Liver (tissue), 9 donors: ENCODE results near the gene STK32C. TPM values are rescaled to one million over a fixed set of nuclear protein-coding genes. Genes with fewer than 3 reads are reported as not detected.

Source experiments
- DNase-seq: peaks from one replicate; pipeline ENCODE4 v3.0.0-alpha.2; 2017; ENCODE audit warnings: low spot score
- H3K27ac ChIP-seq, 2 donors: one replicate each; pipeline ENCODE4 v1.7.0; 2013; ENCODE audit warnings: inconsistent platforms in 2 of 2, low read length in 2 of 2, control low read depth in 1 of 2, low read depth in 1 of 2, mild to moderate bottlenecking in 1 of 2
- H3K27me3 ChIP-seq, 4 donors: one replicate each; pipeline versions ENCODE4 v1.6.1 to v1.7.0; 2013; ENCODE audit warnings: low read length in 3 of 4, inconsistent platforms in 1 of 4, mild to moderate bottlenecking in 1 of 4, moderate library complexity in 1 of 4; ENCODE audit not compliant: control insufficient read depth in 4 of 4, insufficient read depth in 4 of 4
- H3K36me3 ChIP-seq, 4 donors: one replicate each; pipeline versions ENCODE4 v1.6.1 to v1.7.0; 2013; ENCODE audit warnings: low read length in 3 of 4, mild to moderate bottlenecking in 3 of 4, low read depth in 1 of 4, moderate library complexity in 1 of 4; ENCODE audit not compliant: control insufficient read depth in 4 of 4, insufficient read depth in 3 of 4
- H3K4me1 ChIP-seq, 4 donors: one replicate each; pipeline versions ENCODE4 v1.6.1 to v1.7.0; 2013; ENCODE audit warnings: low read length in 3 of 4, mild to moderate bottlenecking in 3 of 4, moderate library complexity in 1 of 4; ENCODE audit not compliant: control insufficient read depth in 4 of 4, insufficient read depth in 4 of 4
- H3K4me3 ChIP-seq, 3 donors: one replicate each; pipeline versions ENCODE4 v1.6.1 to v1.7.0; 2013; ENCODE audit warnings: low read length in 3 of 3, control low read depth in 1 of 3, low read depth in 1 of 3, mild to moderate bottlenecking in 1 of 3
- H3K9ac ChIP-seq, 2 donors: one replicate each; pipeline ENCODE4 v1.7.0; 2013; ENCODE audit warnings: low read length in 2 of 2, mild to moderate bottlenecking in 2 of 2, moderate library complexity in 2 of 2, control low read depth in 1 of 2, low read depth in 1 of 2
- H3K9me3 ChIP-seq, 4 donors: one replicate each; pipeline versions ENCODE4 v1.6.1 to v1.7.0; 2013; ENCODE audit warnings: low read length in 3 of 4; ENCODE audit not compliant: control insufficient read depth in 4 of 4
- CTCF ChIP-seq: fragments of 150-350 bp; IDR thresholded peaks from 2 replicates; pipeline ENCODE4 v1.5.1; 2017; ENCODE audit warnings: improper control_type of control experiment, low read depth, low read length; ENCODE audit not compliant: missing input control
- EGR1 ChIP-seq, 2 donors: IDR thresholded peaks; 2 replicates each; pipeline ENCODE4 v1.6.1; 2016 to 2018; ENCODE audit warnings: antibody characterized with exemption in 2 of 2, low read depth in 2 of 2
- FOXA1 ChIP-seq: IDR thresholded peaks from 2 replicates; pipeline ENCODE4 v1.6.1; 2016; ENCODE audit warnings: antibody characterized with exemption
- FOXA2 ChIP-seq: IDR thresholded peaks from 2 replicates; pipeline ENCODE4 v1.6.1; 2016; ENCODE audit warnings: antibody characterized with exemption
- HNF4A ChIP-seq, 2 donors: conservative IDR thresholded peaks; 2 replicates each; pipeline ENCODE4 v1.6.1; 2016; ENCODE audit warnings: antibody characterized with exemption in 2 of 2, mild to moderate bottlenecking in 2 of 2
- HNF4G ChIP-seq: IDR thresholded peaks from 2 replicates; pipeline ENCODE4 v1.6.1; 2016; ENCODE audit warnings: antibody characterized with exemption
- JUND ChIP-seq, 2 donors: IDR thresholded peaks; 2 replicates each; pipeline ENCODE4 v1.6.1; 2016; ENCODE audit warnings: antibody characterized with exemption in 2 of 2
- MAX ChIP-seq: IDR thresholded peaks from 2 replicates; pipeline ENCODE4 v1.6.1; 2016; ENCODE audit warnings: antibody characterized with exemption
- NR2F2 ChIP-seq: IDR thresholded peaks from 2 replicates; pipeline ENCODE4 v1.6.1; 2016; ENCODE audit warnings: antibody characterized with exemption
- RAD21 ChIP-seq, 2 donors: IDR thresholded peaks; 2 replicates each; pipeline ENCODE4 v1.6.1; 2016; ENCODE audit warnings: antibody characterized with exemption in 2 of 2, mild to moderate bottlenecking in 2 of 2
- REST ChIP-seq: IDR thresholded peaks from 2 replicates; pipeline ENCODE4 v1.6.1; 2016; ENCODE audit warnings: antibody characterized with exemption, mild to moderate bottlenecking
- RXRA ChIP-seq, 2 donors: IDR thresholded peaks; 2 replicates each; pipeline ENCODE4 v1.6.1; 2017 to 2018; ENCODE audit warnings: antibody characterized with exemption in 2 of 2, mild to moderate bottlenecking in 1 of 2
- SP1 ChIP-seq: IDR thresholded peaks from 2 replicates; pipeline ENCODE4 v1.6.1; 2018; ENCODE audit warnings: antibody characterized with exemption, mild to moderate bottlenecking
- TAF1 ChIP-seq: conservative IDR thresholded peaks from 2 replicates; pipeline ENCODE4 v1.6.1; 2016; ENCODE audit warnings: antibody characterized with exemption, mild to moderate bottlenecking
- YY1 ChIP-seq: IDR thresholded peaks from 2 replicates; pipeline ENCODE4 v1.6.1; 2016; ENCODE audit warnings: antibody characterized with exemption, mild to moderate bottlenecking
- ZBTB33 ChIP-seq: IDR thresholded peaks from 2 replicates; pipeline ENCODE4 v1.6.1; 2016; ENCODE audit warnings: antibody characterized with exemption
- WGBS: extraction: QIAGEN DNeasy Blood & Tissue Kit; methylation state at CpG from one replicate; pipeline ENCODE4 v1.1.7; 2013; 5-methylcytosine and 5-hydroxymethylcytosine counted together
- polyA plus RNA-seq, 2 donors: library from polyadenylated mRNA; stranded (reverse) in 1 of 2; unstranded in 1 of 2; fragments of 200-250 nt in 1 of 2; fragments of >200 nt in 1 of 2; fragmentation: Nextera tagmentation in 1 of 2; extraction: Ambion mirVana in 1 of 2; gene quantifications; one replicate each; pipeline versions ENCODE4 v1.2.1 to v1.2.3, GENCODE V29; 2013 to 2015
- total RNA-seq, 2 donors: library from RNA; depleted of rRNA; stranded (reverse); fragments of >200 nt; gene quantifications; one replicate each; pipeline ENCODE4 v1.2.3, GENCODE V29; 2014
- TF ChIP-seq, protein P1 (sequence below): IDR thresholded peaks from 2 replicates; pipeline ENCODE4 v1.6.1; 2016; ENCODE audit warnings: antibody characterized with exemption
- donor health status: healthy.
- donor health status: healthy.
- donor health status: healthy.
- donor health status: healthy.
- donor health status: healthy.

Gene STK32C
- total and polyA plus RNA-seq, 4 donors: 1.8 to 4.6 (median 2.2) TPM

DNA sequence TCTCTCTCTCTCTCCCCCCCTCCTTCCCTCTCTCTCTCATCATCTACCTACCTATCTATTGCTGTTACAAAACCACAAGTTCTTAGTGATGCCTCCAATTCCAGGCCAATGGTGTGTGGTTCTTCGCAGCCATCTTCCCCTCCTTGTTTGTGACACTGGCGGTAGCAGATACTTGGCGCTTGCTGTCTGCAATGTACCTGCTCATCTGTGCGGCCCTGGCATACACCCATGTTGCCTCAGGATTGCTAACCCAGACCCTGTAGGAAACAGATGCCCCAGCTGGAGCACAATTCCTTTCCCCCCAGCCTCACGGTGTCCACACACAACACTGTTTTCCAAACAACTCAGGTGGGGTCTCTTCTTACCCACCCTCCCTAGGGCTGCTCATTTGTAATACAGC, 134.6 kb downstream of the STK32C start:
- H3K4me1 ChIP-seq: no peaks in the 10 kb centered on the region
- no peak for DNase-seq
- H3K36me3 ChIP-seq: no peaks in the 10 kb centered on the region
- H3K4me3 ChIP-seq: no peak overlapping the region
- no peak for TF ChIP-seq CTCF
- no peak for TF ChIP-seq ZBTB33
- TF ChIP-seq FOXA2: no peak
- no peak for TF ChIP-seq SP1
- TF ChIP-seq TAF1: no peak
- TF ChIP-seq RAD21 (IDR thresholded peaks at IDR 0.05): no peak
- TF ChIP-seq YY1: no peak
- TF ChIP-seq MAX: no peak
- no peak for TF ChIP-seq HNF4G
- TF ChIP-seq, protein P1, sequence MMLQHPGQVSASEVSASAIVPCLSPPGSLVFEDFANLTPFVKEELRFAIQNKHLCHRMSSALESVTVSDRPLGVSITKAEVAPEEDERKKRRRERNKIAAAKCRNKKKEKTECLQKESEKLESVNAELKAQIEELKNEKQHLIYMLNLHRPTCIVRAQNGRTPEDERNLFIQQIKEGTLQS: no peak
- no peak for TF ChIP-seq NR2F2
- no peak for TF ChIP-seq HNF4A (conservative IDR thresholded peaks at IDR 0.05)
- no peak for TF ChIP-seq EGR1 (IDR thresholded peaks at IDR 0.05; ENCODE audit: low read depth in 2 of 2)
- no peak for TF ChIP-seq JUND (IDR thresholded peaks at IDR 0.05)
- TF ChIP-seq FOXA1: no peak
- no peaks in the 10 kb centered on the region for H3K9me3 ChIP-seq
- 91% methylated on average over 5 of the region's 5 CpGs for WGBS
- H3K27me3 ChIP-seq: peaks cover 0 to 9% (median 5%) of the 10 kb centered on the region in 4 donors
- no peak overlapping the region for H3K9ac ChIP-seq
- no peak overlapping the region for H3K27ac ChIP-seq

- 68% methylated on average over 26 of the region's 26 CpGs for WGBS
- Histone ChIP-seq H3K9ac (no peak overlapping the region), H3K4me1 (no peaks in the 10 kb centered on the region), H3K27me3 (peaks cover 0 to 6% (median 3%) of the 10 kb centered on the region in 4 donors), H3K4me3 (no peak overlapping the region), H3K36me3 (no peaks in the 10 kb centered on the region), H3K27ac (no peak overlapping the region), H3K9me3 (no peaks in the 10 kb centered on the region)
- no peak for DNase-seq
- TF ChIP-seq EGR1 (IDR thresholded peaks at IDR 0.05; ENCODE audit: low read depth in 2 of 2) (no peak), FOXA2 (no peak), REST (no peak), FOXA1 (no peak), CTCF (no peak), RXRA (IDR thresholded peaks at IDR 0.05) (no peak), MAX (no peak)
- TF ChIP-seq, protein P1: no peak
These were observed 135.4 kb downstream of the STK32C start for GRCh38 chr10:132172091-132173066.
